ENCODE data around the gene TPSG1.

GRCh38 chr16:1193143-1193824 lies 31.8 kb downstream of the TPSG1 start:
- TF ChIP-seq CTCF (IDR thresholded peaks at IDR 0.05; ENCODE audit: insufficient read depth, low read length) (no peak), POLR2AphosphoS5 (IDR thresholded peaks at IDR 0.05; ENCODE audit: low read depth) (no peak)

Data from HL-60 (cell line).